GM19452 (cell line): ENCODE data around the gene PDGFD.
A peak's percentile ranks its signal among the peaks of the same experiment; 100 is the strongest.
"Not testable (repeated sequence)": the region's sequence is repeated elsewhere in the genome, so short reads cannot be mapped to it uniquely, and the experiment has no call there.

Source experiments
- ATAC-seq: cut with Tn5 transposase; IDR thresholded peaks from one replicate; pipeline ENCODE4 v1.9.1; 2021; ENCODE audit not compliant: unreplicated experiment

Gene PDGFD

GRCh38 chr11:104057908-104058307 lies 106.0 kb downstream of the PDGFD start:
- ATAC-seq, result no peak

GRCh38 chr11:104055596-104055995 lies 108.4 kb downstream of the PDGFD start:
- no peak for ATAC-seq

DNA sequence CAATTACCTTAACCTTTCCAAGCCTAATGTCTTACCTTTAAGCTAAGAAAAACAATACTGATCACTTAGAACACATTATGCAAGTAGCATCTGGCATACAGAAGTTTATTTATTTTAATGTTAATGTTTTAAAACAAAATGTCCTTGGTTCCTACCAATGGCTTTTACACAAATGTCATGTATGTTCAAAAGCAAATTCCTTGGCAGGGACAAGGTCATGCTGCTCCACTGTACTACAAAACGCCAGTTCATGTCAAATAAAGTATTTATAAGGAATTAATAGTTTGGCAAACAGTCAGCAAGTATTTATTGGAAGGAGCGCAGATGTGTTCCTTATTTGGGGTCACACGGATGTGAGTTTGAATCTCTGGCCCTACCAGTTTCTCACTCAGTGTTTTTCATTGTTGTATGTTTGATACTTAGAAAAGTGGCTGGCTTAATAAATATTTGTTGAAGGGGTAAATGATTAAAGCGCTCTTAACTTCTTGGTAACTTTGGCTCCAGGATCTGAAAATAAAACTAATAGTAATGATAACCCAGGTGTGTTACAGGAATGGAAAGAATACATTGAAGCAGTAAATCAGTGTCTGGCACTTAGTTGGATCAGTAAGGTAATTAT lies 108.9 kb downstream of the PDGFD start:
- ATAC-seq, result no peak

GRCh38 chr11:104053743-104054478 lies 110.0 kb downstream of the PDGFD start:
- no peak for ATAC-seq

DNA sequence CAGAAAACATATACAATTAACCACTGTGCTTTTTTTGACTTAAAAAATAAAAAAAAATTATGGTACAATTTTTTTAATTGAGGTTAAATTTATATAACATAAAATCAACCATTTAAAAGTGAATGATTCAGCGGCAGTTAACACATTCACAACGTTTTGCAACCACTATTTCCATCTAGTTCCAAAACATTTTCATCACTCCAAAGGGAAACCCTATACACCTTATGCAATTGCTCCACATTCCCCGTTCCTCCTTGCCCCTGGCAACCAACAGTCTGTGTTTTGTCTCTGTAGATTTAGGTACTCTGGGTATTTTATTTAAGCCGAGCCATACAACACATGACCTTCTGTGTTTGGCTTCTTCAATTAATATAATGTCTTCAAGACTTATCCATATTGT lies 112.2 kb downstream of the PDGFD start:
- ATAC-seq, result no peak

DNA sequence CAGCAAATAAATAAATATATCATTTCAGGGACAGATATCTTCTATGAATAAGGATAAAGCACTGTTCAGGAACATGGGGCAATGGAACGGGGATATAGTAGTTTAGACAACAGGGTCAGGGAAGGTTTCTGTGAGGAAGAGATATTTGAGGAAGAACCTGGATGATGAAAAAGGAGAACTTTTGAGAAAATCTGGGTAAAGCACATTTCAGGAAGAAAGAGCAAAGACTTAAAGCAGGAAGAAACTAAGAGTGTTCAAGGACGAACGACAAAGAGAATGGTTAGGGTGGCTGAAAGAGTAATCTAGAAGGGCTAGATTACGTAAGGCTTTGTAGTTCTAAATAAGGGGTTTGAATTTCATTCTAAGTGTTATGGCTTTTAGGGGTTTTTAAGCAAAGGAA lies 114.8 kb downstream of the PDGFD start:
- no peak for ATAC-seq

DNA sequence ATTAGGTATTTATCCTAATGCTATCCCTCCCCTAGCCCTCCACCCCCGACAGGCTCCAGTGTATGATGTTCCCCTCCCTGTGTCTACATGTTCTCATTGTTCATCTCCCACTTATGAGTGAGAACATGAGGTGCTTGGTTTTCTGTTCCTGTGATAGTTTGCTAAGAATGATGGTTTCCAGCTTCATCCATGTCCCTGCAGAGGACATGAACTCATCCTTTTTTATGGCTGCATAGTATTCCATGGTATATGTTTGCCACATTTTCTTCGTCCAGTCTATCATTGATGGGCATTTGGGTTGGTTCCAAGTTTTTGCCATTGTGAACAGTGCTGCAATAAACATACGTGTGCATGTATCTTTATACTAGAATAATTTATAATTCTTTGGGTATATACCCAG lies 117.1 kb downstream of the PDGFD start:
- ATAC-seq, result not testable (repeated sequence)

DNA sequence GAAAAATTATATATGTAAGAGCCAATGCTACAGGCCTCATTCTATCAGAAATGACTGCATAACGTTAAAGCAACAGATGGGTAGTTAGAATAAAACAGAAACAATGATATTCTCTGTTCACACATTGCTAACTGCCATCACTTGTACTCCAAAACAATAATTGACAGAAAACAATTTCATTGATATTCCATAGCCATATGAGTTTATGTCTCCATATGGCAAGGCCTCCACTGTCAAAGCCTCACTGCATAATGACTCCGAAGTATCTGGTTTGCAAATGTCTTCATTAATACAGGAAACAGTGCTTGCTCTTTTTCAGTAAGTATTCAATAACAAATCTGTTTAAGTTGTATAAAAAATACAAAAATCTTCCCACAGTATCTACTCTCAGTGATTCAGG lies 117.6 kb downstream of the PDGFD start:
- ATAC-seq, result no peak

- ATAC-seq, result no peak
Observed at GRCh38 chr11:104043678-104044239, 120.2 kb downstream of the PDGFD start.

DNA sequence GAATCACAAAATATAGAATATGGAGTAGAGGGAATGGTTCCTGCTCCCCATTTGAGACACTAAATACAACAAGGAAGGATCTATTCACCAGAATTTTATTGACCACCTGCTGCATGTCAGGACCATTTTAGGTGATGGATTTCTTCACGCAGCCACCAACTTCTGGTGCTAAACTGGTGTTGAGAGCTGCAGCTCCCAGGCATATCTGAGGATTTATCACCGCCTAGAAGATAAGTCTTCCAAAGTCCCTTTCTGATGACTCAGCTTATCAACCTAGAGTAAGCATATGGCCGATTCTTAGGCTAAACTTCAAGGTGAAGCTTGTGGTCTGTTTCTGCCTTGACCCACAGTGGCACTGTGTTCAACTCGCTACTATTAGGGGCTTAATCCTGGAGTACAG lies 120.8 kb downstream of the PDGFD start:
- no peak for ATAC-seq

- ATAC-seq, result no peak
Observed at GRCh38 chr11:104041792-104042191, 122.2 kb downstream of the PDGFD start.

GRCh38 chr11:104036995-104037394 lies 127.0 kb downstream of the PDGFD start:
- no peak for ATAC-seq

GRCh38 chr11:104036588-104036987 lies 127.4 kb downstream of the PDGFD start, which contains the start of gene DDI1:
TSS of gene DDI1 (plus strand) at chr11:104036640. CDS start at chr11:104036823, 183 bp downstream.
- no peak for ATAC-seq

- ATAC-seq, result no peak
Observed at GRCh38 chr11:104033561-104033960, 130.4 kb downstream of the PDGFD start.

DNA sequence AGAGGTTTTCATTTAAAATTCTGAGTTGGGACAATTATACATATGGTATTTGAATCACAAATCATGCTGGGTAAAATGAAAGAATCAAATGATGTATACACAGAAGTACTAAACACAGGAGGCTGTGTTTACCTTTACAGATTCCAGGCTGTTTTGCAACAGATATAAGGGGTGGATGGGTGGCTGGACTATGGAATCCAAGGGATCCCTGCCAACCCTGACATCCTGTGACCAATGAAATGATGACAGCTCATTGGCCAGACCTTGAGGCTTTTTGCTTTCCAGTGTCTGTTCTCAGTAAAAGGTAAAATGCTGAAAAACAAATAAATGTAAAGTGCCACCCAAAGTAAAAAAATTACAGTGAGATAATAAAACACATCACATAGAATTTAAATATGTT lies 130.8 kb downstream of the PDGFD start:
- no peak for ATAC-seq

GRCh38 chr11:104028476-104029263 lies 135.3 kb downstream of the PDGFD start:
- no peak for ATAC-seq

- no peak for ATAC-seq
Observed at GRCh38 chr11:104024572-104024971, 139.4 kb downstream of the PDGFD start.

GRCh38 chr11:104015649-104016415 lies 148.1 kb downstream of the PDGFD start:
- ATAC-seq, result peak; percentile 83

- ATAC-seq, result no peak
Observed at GRCh38 chr11:104011044-104011443, 152.9 kb downstream of the PDGFD start.

- ATAC-seq, result no peak
Observed at GRCh38 chr11:104009744-104010143, 154.2 kb downstream of the PDGFD start.
